K562 (cell line): ENCODE measurements around the gene CAMK2B.

ENCODE experiments used
- C11orf30 ChIP-seq: fragments of 450-650 bp; IDR thresholded peaks from 2 replicates; pipeline ENCODE4 v1.6.1; 2016; ENCODE audit warnings: low read depth, mild to moderate bottlenecking
- EZH2 ChIP-seq: IDR thresholded peaks from 2 replicates; pipeline ENCODE4 v1.6.1; 2012; ENCODE audit warnings: low read depth, mild to moderate bottlenecking, inconsistent platforms, low read length, borderline replicate concordance
- KAT7 ChIP-seq: sonication (generic); formaldehyde crosslinking; IDR thresholded peaks from 2 replicates; pipeline ENCODE4 v1.8.0; 2022; ENCODE audit warnings: missing genetic modification reagents, mild to moderate bottlenecking, borderline replicate concordance
- MAZ ChIP-seq, 2 experiments: fragments of 450-650 bp in 1 of 2; sonication (generic) in 1 of 2; formaldehyde crosslinking; IDR thresholded peaks in 1 of 2; conservative IDR thresholded peaks in 1 of 2; 2 replicates each; pipeline versions ENCODE4 v1.4.0 to v1.5.0; 2020; ENCODE audit warnings: mild to moderate bottlenecking in 1 of 2, missing genetic modification reagents in 1 of 2
- NCOA2 ChIP-seq, 2 experiments: fragments of 450-650 bp; IDR thresholded peaks; 2 replicates each; pipeline ENCODE4 v1.6.1; 2018; ENCODE audit warnings: mild to moderate bottlenecking in 2 of 2, moderate library complexity in 1 of 2; ENCODE audit not compliant: partially characterized antibody in 2 of 2
- POLR2A ChIP-seq: fragments of 450-650 bp; conservative IDR thresholded peaks from 2 replicates; pipeline ENCODE4 v1.6.1; 2016
- TAL1 ChIP-seq: fragments of 450-650 bp; IDR thresholded peaks from 2 replicates; pipeline ENCODE4 v1.6.1; 2016; ENCODE audit warnings: mild to moderate bottlenecking

- TF ChIP-seq NCOA2 (IDR thresholded peaks at IDR 0.05; ENCODE audit: partially characterized antibody in 2 of 2) (no peak), POLR2A (peak; percentile 83), MAZ (CRISPR knock-in tag; conservative IDR thresholded peaks at IDR 0.05 in 1 of 2, IDR thresholded peaks at IDR 0.05 in 1 of 2) (peak; percentile 84 to 85), EZH2 (no peak), C11orf30 (peak; percentile 57), TAL1 (no peak), KAT7 (CRISPR knock-in tag) (no peak)
Observed at GRCh38 chr7:44200699-44201461, 124.5 kb downstream of the CAMK2B start, which contains the start of gene YKT6.
